ENCODE measurements around the gene CAMKK1. TPM values are rescaled to one million over a fixed set of nuclear protein-coding genes. Genes with fewer than 3 reads are reported as not detected.
"Not testable (repeated sequence)": the region's sequence is repeated elsewhere in the genome, so short reads cannot be mapped to it uniquely, and the experiment has no call there.

The CAMKK1 gene
- total and polyA plus RNA-seq, 9 of the 15 experiments (the other 6 are each of a cell fraction or from before 2014, with no cell fraction given) = 0.34 to 7.5 (median 4.9) TPM

- Histone ChIP-seq H3K4me1 (replicated peaks in 1 of 2; ENCODE audit: control insufficient read depth in 2 of 2, insufficient read depth in 2 of 2, low read length in 2 of 2) (no peaks in the 10 kb centered on the region), H3K9ac (ENCODE audit: insufficient read depth in 1 of 2, low read depth in 2 of 2, low read length in 2 of 2) (no peak overlapping the region), H3K4me3 (no peak overlapping the region), H3K9me3 (replicated peaks; ENCODE audit: control insufficient read depth, insufficient read depth, low read depth, low read length) (no peaks in the 10 kb centered on the region), H3K27ac (ENCODE audit: extremely low read depth, low read depth, low read length) (no peak overlapping the region), H3K27me3 (ENCODE audit: control insufficient read depth in 2 of 2, insufficient read depth in 2 of 2, low read length in 2 of 2) (peaks cover 0 to 4% of the 10 kb centered on the region in 2 experiments; a peak in 1 of 5 replicates), H3K4me2 (ENCODE audit: insufficient read depth, low read length) (no peak overlapping the region), H3K36me3 (ENCODE audit: control insufficient read depth, insufficient read depth, low read length) (peaks cover 14% of the 10 kb centered on the region; the same call in 2 of the 3 replicates), H3K79me2 (ENCODE audit: control insufficient read depth, insufficient read depth, low read length) (no peaks in the 10 kb centered on the region), H4K20me1 (replicated peaks; ENCODE audit: control insufficient read depth, insufficient read depth, low read length) (no peaks in the 10 kb centered on the region), H3K9me1 (ENCODE audit: control insufficient read depth, insufficient read depth, low read length) (no peaks in the 10 kb centered on the region), H2AFZ (ENCODE audit: low read depth, low read length) (no peak overlapping the region)
- BruUV-seq (replicated peaks) = no TSS peak
- ATAC-seq (no peak), FAIRE-seq (no peak), DNase-seq (ENCODE audit: extremely low read depth in 1 of 4, low spot score in 3 of 4) (no peak)
- ChIA-PET POLR2A (interaction anchor here (0.8 to 1.0 kb wide), 4 partner anchors 18 to 125 kb away, joined by 3 to 4 read pairs (median 3); no protein-coding TSS in a partner anchor), CTCF (ENCODE audit: low intra/inter-chr PET ratio) (no interaction called here)
- TF ChIP-seq BRD9 (IDR thresholded peaks at IDR 0.05; ENCODE audit: low read depth, partially characterized antibody) = no peak
- in situ Hi-C loops (cut with MboI) = no loop called here
- intact Hi-C loops (cut with micrococcal nuclease) = no loop called here
- 47% methylated on average over 15 of the region's 16 CpGs for WGBS (ENCODE audit: insufficient coverage, low coverage, missing lambda C conversion rate)
Observed at GRCh38 chr17:3857261-3858105, 35.4 kb downstream of the CAMKK1 start.

GRCh38 chr17:3854204-3854603 is 38.6 kb downstream of the CAMKK1 start:
- H3K4me1 ChIP-seq (replicated peaks in 1 of 2; ENCODE audit: control insufficient read depth in 2 of 2, insufficient read depth in 2 of 2, low read length in 2 of 2); H2AFZ ChIP-seq (ENCODE audit: low read depth, low read length); H4K20me1 ChIP-seq (replicated peaks; ENCODE audit: control insufficient read depth, insufficient read depth, low read length); CTCF ChIA-PET (ENCODE audit: low intra/inter-chr PET ratio); POLR2A ChIA-PET; in situ Hi-C loops (cut with MboI); H3K9ac ChIP-seq (ENCODE audit: insufficient read depth in 1 of 2, low read depth in 2 of 2, low read length in 2 of 2); H3K4me2 ChIP-seq (ENCODE audit: insufficient read depth, low read length); H3K79me2 ChIP-seq (ENCODE audit: control insufficient read depth, insufficient read depth, low read length); H3K36me3 ChIP-seq (ENCODE audit: control insufficient read depth, insufficient read depth, low read length); DNase-seq (ENCODE audit: extremely low read depth in 1 of 4, low spot score in 3 of 4); ATAC-seq; intact Hi-C loops (cut with micrococcal nuclease); H3K4me3 ChIP-seq; H3K9me3 ChIP-seq (replicated peaks; ENCODE audit: control insufficient read depth, insufficient read depth, low read depth, low read length); H3K27me3 ChIP-seq (ENCODE audit: control insufficient read depth in 2 of 2, insufficient read depth in 2 of 2, low read length in 2 of 2); H3K9me1 ChIP-seq (ENCODE audit: control insufficient read depth, insufficient read depth, low read length); H3K27ac ChIP-seq (ENCODE audit: extremely low read depth, low read depth, low read length); BruUV-seq (replicated peaks); FAIRE-seq: not testable (repeated sequence)
- WGBS (ENCODE audit: insufficient coverage, low coverage, missing lambda C conversion rate) = no CpG with 5 or more reads among the region's 36 CpGs
